ENCODE data around the gene GANC.

Gene GANC

DNA sequence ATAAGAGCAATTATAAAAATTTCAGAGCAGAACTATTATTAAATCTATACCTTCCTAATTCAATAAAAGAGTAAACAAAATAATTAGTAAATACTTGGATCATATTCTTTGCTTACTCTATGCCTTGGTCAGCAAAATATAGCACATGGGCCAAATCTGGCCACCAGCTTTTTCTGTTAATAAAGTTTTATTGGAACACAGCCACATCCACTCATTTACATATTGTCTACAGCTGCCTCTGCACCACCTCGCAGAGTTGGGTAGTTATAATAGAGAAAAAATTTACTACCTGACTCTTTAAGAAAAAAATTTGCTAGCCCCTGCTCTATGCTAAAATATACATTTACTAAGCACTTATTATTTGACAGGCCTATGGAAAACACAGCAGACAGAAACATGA lies 32.2 kb upstream of the GANC start:
- no peak overlapping the region for H3K18ac ChIP-seq (ENCODE audit: low read length)
- H3K4me3 ChIP-seq (ENCODE audit: low read depth, low read length) = no peak overlapping the region
- H4K8ac ChIP-seq (ENCODE audit: low read depth, low read length) = no peak overlapping the region
- no peak overlapping the region for H2BK5ac ChIP-seq (ENCODE audit: low read depth, low read length, poor library complexity)
- H2AFZ ChIP-seq (ENCODE audit: insufficient read depth, low read length, poor library complexity) = no peak overlapping the region
- H3K27me3 ChIP-seq (ENCODE audit: insufficient read depth, low read length) = no peaks in the 10 kb centered on the region
- H3K79me1 ChIP-seq (ENCODE audit: low read length) = no peaks in the 10 kb centered on the region
- WGBS (ENCODE audit: extremely low coverage, insufficient coverage, insufficient read length) = no CpG with 5 or more reads among the region's 1 CpG
- no peak overlapping the region for H3K14ac ChIP-seq (ENCODE audit: low read length)
- no peak overlapping the region for H4K12ac ChIP-seq (ENCODE audit: low read depth, low read length)
- no peaks in the 10 kb centered on the region for H3K79me2 ChIP-seq (ENCODE audit: control insufficient read depth, insufficient read depth, low read length, poor library complexity)
- no peaks in the 10 kb centered on the region for H3K4me1 ChIP-seq (ENCODE audit: control insufficient read depth in 1 of 2, insufficient read depth in 2 of 2, low read length in 2 of 2)
- no peak overlapping the region for H3K27ac ChIP-seq (ENCODE audit: low read depth, low read length)
- H4K91ac ChIP-seq (ENCODE audit: low read depth, low read length) = no peak overlapping the region
- no peak for DNase-seq
- H3K4me2 ChIP-seq (ENCODE audit: low read length) = no peak overlapping the region
- no peak overlapping the region for H2BK12ac ChIP-seq (ENCODE audit: low read length)
- H3K9me3 ChIP-seq (ENCODE audit: insufficient read depth, low read depth, low read length) = no peaks in the 10 kb centered on the region
- H2AK5ac ChIP-seq (ENCODE audit: low read length) = no peak overlapping the region
- H3K23ac ChIP-seq (ENCODE audit: low read length) = no peak overlapping the region
- H3K4ac ChIP-seq (ENCODE audit: low read depth, low read length) = no peak overlapping the region
- H3K9ac ChIP-seq (ENCODE audit: low read length) = no peak overlapping the region
- peaks cover 2 to 9% of the 10 kb centered on the region in 2 experiments for H3K36me3 ChIP-seq (ENCODE audit: control insufficient read depth in 1 of 2, insufficient read depth in 2 of 2, low read length in 2 of 2)
- no peak overlapping the region for H2BK120ac ChIP-seq (ENCODE audit: insufficient read depth, low read length, poor library complexity)

DNA sequence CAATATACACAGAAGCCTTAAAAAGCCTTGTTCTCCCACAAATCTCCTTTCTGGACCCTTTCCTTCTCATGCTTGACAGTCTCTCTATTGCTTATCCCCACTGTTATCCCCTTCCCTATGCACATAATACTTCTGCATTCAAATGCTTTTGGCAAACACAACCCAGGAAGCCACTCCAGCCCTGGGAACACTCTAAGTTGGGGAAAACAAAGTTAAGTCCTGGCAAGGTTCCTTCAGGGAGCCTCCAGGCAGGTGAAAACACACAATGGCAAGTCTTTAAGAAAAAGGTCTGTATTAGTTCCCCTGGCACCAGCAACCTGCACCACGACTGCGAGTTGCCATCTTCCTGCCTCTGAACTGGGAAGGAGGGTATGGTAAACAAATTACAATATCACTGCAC lies 19.7 kb upstream of the GANC start:
- no peak overlapping the region for H4K91ac ChIP-seq (ENCODE audit: low read depth, low read length)
- H3K27ac ChIP-seq (ENCODE audit: low read depth, low read length) = no peak overlapping the region
- peaks cover 6% of the 10 kb centered on the region for H3K9me3 ChIP-seq (ENCODE audit: insufficient read depth, low read depth, low read length)
- no peak overlapping the region for H4K8ac ChIP-seq (ENCODE audit: low read depth, low read length)
- no peak overlapping the region for H3K23ac ChIP-seq (ENCODE audit: low read length)
- H3K27me3 ChIP-seq (ENCODE audit: insufficient read depth, low read length) = no peaks in the 10 kb centered on the region
- H2BK120ac ChIP-seq (ENCODE audit: insufficient read depth, low read length, poor library complexity) = no peak overlapping the region
- H3K4me1 ChIP-seq (ENCODE audit: control insufficient read depth in 1 of 2, insufficient read depth in 2 of 2, low read length in 2 of 2) = no peaks in the 10 kb centered on the region
- no peaks in the 10 kb centered on the region for H3K79me1 ChIP-seq (ENCODE audit: low read length)
- no CpG with 5 or more reads among the region's 2 CpGs for WGBS (ENCODE audit: extremely low coverage, insufficient coverage, insufficient read length)
- no peak overlapping the region for H3K14ac ChIP-seq (ENCODE audit: low read length)
- H2AFZ ChIP-seq (ENCODE audit: insufficient read depth, low read length, poor library complexity) = no peak overlapping the region
- H3K9ac ChIP-seq (ENCODE audit: low read length) = peak overlapping the region; percentile 58
- no peak overlapping the region for H3K18ac ChIP-seq (ENCODE audit: low read length)
- DNase-seq = no peak
- H2BK5ac ChIP-seq (ENCODE audit: low read depth, low read length, poor library complexity) = no peak overlapping the region
- no peak overlapping the region for H3K4ac ChIP-seq (ENCODE audit: low read depth, low read length)
- no peak overlapping the region for H2AK5ac ChIP-seq (ENCODE audit: low read length)
- H3K36me3 ChIP-seq (ENCODE audit: control insufficient read depth in 1 of 2, insufficient read depth in 2 of 2, low read length in 2 of 2) = peaks cover 23 to 26% of the 10 kb centered on the region in 2 experiments
- H4K12ac ChIP-seq (ENCODE audit: low read depth, low read length) = no peak overlapping the region
- no peak overlapping the region for H3K4me2 ChIP-seq (ENCODE audit: low read length)
- H2BK12ac ChIP-seq (ENCODE audit: low read length) = no peak overlapping the region
- no peak overlapping the region for H3K4me3 ChIP-seq (ENCODE audit: low read depth, low read length)
- no peaks in the 10 kb centered on the region for H3K79me2 ChIP-seq (ENCODE audit: control insufficient read depth, insufficient read depth, low read length, poor library complexity)

DNA sequence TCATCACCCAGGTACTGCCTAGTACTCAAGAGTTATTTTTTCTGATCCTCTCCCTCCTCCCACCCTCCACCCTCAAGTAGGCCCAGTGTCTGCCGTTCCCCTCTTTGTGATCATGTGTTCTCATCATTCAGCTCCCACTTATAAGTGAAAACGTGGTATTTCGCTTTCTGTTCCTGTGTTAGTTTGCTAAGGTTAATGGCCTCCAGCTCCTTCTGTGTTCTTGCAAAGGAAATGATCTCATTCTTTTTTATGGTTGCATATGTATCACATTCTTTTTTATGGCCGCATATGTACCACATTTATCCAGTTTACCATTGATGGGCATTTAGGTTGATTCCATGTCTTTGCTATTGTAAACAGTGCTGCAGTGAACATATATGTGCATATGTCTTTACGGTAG lies 8.2 kb upstream of the GANC start:
- Histone ChIP-seq H4K91ac (ENCODE audit: low read depth, low read length) (no peak overlapping the region), H2BK12ac (ENCODE audit: low read length) (no peak overlapping the region), H4K8ac (ENCODE audit: low read depth, low read length) (no peak overlapping the region), H4K12ac (ENCODE audit: low read depth, low read length) (no peak overlapping the region), H2AFZ (ENCODE audit: insufficient read depth, low read length, poor library complexity) (no peak overlapping the region), H2BK120ac (ENCODE audit: insufficient read depth, low read length, poor library complexity) (no peak overlapping the region), H3K9ac (ENCODE audit: low read length) (no peak overlapping the region), H3K9me3 (ENCODE audit: insufficient read depth, low read depth, low read length) (no peaks in the 10 kb centered on the region), H2BK5ac (ENCODE audit: low read depth, low read length, poor library complexity) (no peak overlapping the region), H3K4me2 (ENCODE audit: low read length) (no peak overlapping the region), H3K4me1 (ENCODE audit: control insufficient read depth in 1 of 2, insufficient read depth in 2 of 2, low read length in 2 of 2) (no peaks in the 10 kb centered on the region), H3K36me3 (ENCODE audit: control insufficient read depth in 1 of 2, insufficient read depth in 2 of 2, low read length in 2 of 2) (peaks cover 15 to 16% of the 10 kb centered on the region in 2 experiments), H2AK5ac (ENCODE audit: low read length) (no peak overlapping the region), H3K27me3 (ENCODE audit: insufficient read depth, low read length) (no peaks in the 10 kb centered on the region), H3K18ac (ENCODE audit: low read length) (no peak overlapping the region), H3K14ac (ENCODE audit: low read length) (no peak overlapping the region), H3K79me1 (ENCODE audit: low read length) (no peaks in the 10 kb centered on the region), H3K79me2 (ENCODE audit: control insufficient read depth, insufficient read depth, low read length, poor library complexity) (no peaks in the 10 kb centered on the region), H3K4ac (ENCODE audit: low read depth, low read length) (no peak overlapping the region), H3K23ac (ENCODE audit: low read length) (no peak overlapping the region), H3K27ac (ENCODE audit: low read depth, low read length) (no peak overlapping the region), H3K4me3 (ENCODE audit: low read depth, low read length) (no peak overlapping the region)
- WGBS (ENCODE audit: extremely low coverage, insufficient coverage, insufficient read length) = no CpG with 5 or more reads among the region's 5 CpGs
- DNase-seq = no peak

DNA sequence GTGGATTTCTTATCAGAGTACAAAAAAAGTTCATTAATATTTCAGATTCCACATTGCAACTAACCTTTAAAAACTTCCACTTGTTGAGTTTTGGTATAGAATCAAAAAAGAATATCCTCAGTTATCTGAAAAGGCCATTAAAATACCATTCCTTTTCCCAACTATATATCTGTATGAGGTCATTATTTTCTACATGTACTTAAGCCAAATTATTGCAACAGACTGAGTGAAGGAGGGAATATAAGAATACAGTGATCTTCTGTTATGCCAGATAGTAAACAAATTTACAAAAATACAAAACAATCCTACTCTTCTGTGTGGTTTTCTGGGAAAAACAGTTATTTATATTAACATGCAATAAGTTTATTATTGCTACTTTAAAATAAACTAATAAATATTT lies 5.7 kb upstream of the GANC start:
- Histone ChIP-seq H3K9me3 (ENCODE audit: insufficient read depth, low read depth, low read length) (no peaks in the 10 kb centered on the region), H3K14ac (ENCODE audit: low read length) (no peak overlapping the region), H2BK12ac (ENCODE audit: low read length) (no peak overlapping the region), H3K4me2 (ENCODE audit: low read length) (no peak overlapping the region), H3K4me3 (ENCODE audit: low read depth, low read length) (no peak overlapping the region), H3K27me3 (ENCODE audit: insufficient read depth, low read length) (no peaks in the 10 kb centered on the region), H4K91ac (ENCODE audit: low read depth, low read length) (no peak overlapping the region), H4K8ac (ENCODE audit: low read depth, low read length) (no peak overlapping the region), H2AFZ (ENCODE audit: insufficient read depth, low read length, poor library complexity) (no peak overlapping the region), H3K18ac (ENCODE audit: low read length) (no peak overlapping the region), H2BK5ac (ENCODE audit: low read depth, low read length, poor library complexity) (no peak overlapping the region), H3K4me1 (ENCODE audit: control insufficient read depth in 1 of 2, insufficient read depth in 2 of 2, low read length in 2 of 2) (no peaks in the 10 kb centered on the region), H3K23ac (ENCODE audit: low read length) (no peak overlapping the region), H2BK120ac (ENCODE audit: insufficient read depth, low read length, poor library complexity) (no peak overlapping the region), H2AK5ac (ENCODE audit: low read length) (no peak overlapping the region), H3K9ac (ENCODE audit: low read length) (no peak overlapping the region), H3K36me3 (ENCODE audit: control insufficient read depth in 1 of 2, insufficient read depth in 2 of 2, low read length in 2 of 2) (peaks cover 9% of the 10 kb centered on the region in 2 experiments), H3K4ac (ENCODE audit: low read depth, low read length) (no peak overlapping the region), H3K79me1 (ENCODE audit: low read length) (no peaks in the 10 kb centered on the region), H4K12ac (ENCODE audit: low read depth, low read length) (no peak overlapping the region), H3K79me2 (ENCODE audit: control insufficient read depth, insufficient read depth, low read length, poor library complexity) (peaks cover 2% of the 10 kb centered on the region), H3K27ac (ENCODE audit: low read depth, low read length) (no peak overlapping the region)
- no peak for DNase-seq

All from trophoblast cell (in vitro differentiated cells and primary cell).